Mucosa of stomach (tissue), 1 donor: Measurements from ENCODE around the gene CUEDC1.
"Not testable (repeated sequence)": the region's sequence is repeated elsewhere in the genome, so short reads cannot be mapped to it uniquely, and the experiment has no call there.

Experiments used
- H3K27me3 ChIP-seq: one replicate; pipeline ENCODE4 v1.7.0; 2013; ENCODE audit warnings: mild to moderate bottlenecking, low read length; ENCODE audit not compliant: control insufficient read depth, insufficient read depth
- H3K36me3 ChIP-seq: one replicate; pipeline ENCODE4 v1.7.0; 2013; ENCODE audit warnings: low read length; ENCODE audit not compliant: control insufficient read depth, insufficient read depth
- H3K4me1 ChIP-seq: one replicate; pipeline ENCODE4 v1.7.0; 2013; ENCODE audit warnings: mild to moderate bottlenecking, low read length; ENCODE audit not compliant: control insufficient read depth, insufficient read depth
- H3K4me3 ChIP-seq: one replicate; pipeline ENCODE4 v1.7.0; 2013; ENCODE audit warnings: low read length
- H3K9ac ChIP-seq: one replicate; pipeline ENCODE4 v1.7.0; 2013; ENCODE audit warnings: mild to moderate bottlenecking, low read length, moderate library complexity
- H3K9me3 ChIP-seq: one replicate; pipeline ENCODE4 v1.7.0; 2013; ENCODE audit warnings: mild to moderate bottlenecking, low read length, moderate library complexity; ENCODE audit not compliant: control insufficient read depth
- donor health status: Pancreatic carcinoma.

The CUEDC1 gene

GRCh38 chr17:57859601-57860413 is 95.4 kb downstream of the CUEDC1 start:
- Histone ChIP-seq H3K9ac (no peak overlapping the region), H3K36me3 (no peaks in the 10 kb centered on the region), H3K4me3 (no peak overlapping the region), H3K4me1 (peaks cover 19% of the 10 kb centered on the region), H3K9me3 (no peaks in the 10 kb centered on the region), H3K27me3 (no peaks in the 10 kb centered on the region)

DNA sequence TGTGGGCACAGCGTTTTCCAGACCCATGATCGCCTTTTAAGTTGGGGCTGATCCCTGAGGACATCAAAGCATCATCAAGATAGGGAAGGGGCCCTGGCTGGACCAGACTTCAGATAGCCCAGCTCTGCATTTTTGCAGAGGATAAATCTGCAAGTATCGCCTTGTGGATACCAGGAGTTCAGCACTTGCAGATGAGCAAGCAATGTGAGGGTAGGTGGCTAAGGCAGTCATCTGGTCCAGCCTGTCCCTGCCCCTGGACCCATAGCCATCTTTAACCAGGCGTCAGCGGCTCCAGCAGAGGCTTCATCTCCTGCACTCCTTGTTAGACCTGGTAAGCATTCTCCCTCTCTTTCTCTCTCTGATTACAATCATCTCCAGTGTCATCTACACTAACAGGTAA is 96.4 kb downstream of the CUEDC1 start:
- H3K36me3 ChIP-seq, result no peaks in the 10 kb centered on the region
- no peak overlapping the region for H3K4me3 ChIP-seq
- no peaks in the 10 kb centered on the region for H3K27me3 ChIP-seq
- H3K4me1 ChIP-seq, result peaks cover 19% of the 10 kb centered on the region
- H3K9ac ChIP-seq, result no peak overlapping the region
- no peaks in the 10 kb centered on the region for H3K9me3 ChIP-seq

GRCh38 chr17:57856792-57857620 is 98.2 kb downstream of the CUEDC1 start:
- peaks cover 19% of the 10 kb centered on the region for H3K4me1 ChIP-seq
- H3K27me3 ChIP-seq, result no peaks in the 10 kb centered on the region
- no peaks in the 10 kb centered on the region for H3K36me3 ChIP-seq
- no peaks in the 10 kb centered on the region for H3K9me3 ChIP-seq
- no peak overlapping the region for H3K4me3 ChIP-seq
- no peak overlapping the region for H3K9ac ChIP-seq

- Histone ChIP-seq H3K9me3 (no peaks in the 10 kb centered on the region), H3K4me1 (peaks cover 19% of the 10 kb centered on the region), H3K4me3 (no peak overlapping the region), H3K36me3 (no peaks in the 10 kb centered on the region), H3K27me3 (no peaks in the 10 kb centered on the region), H3K9ac (no peak overlapping the region)
Observed at GRCh38 chr17:57855391-57856035, 99.7 kb downstream of the CUEDC1 start.

DNA sequence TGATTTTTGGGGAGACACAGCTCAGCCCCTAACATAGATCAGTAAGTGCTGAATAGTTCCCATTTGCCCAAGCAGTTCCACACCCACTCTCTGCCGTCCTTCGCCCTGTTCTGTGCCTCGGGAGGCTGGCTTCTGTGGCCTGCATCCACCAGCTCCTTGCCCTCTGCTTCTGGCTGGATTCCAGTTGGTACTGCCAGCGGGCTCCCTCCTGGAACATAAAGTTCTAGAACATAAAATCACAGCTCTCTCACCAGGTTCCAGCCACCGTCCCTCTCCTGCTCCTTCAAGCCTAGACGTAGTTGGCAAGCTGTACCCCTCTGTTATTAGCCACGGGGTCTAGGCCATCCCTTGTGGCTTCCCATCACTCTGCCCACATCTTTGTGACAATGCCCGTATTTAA is 101.5 kb downstream of the CUEDC1 start:
- H3K27me3 ChIP-seq, result no peaks in the 10 kb centered on the region
- H3K9ac ChIP-seq, result no peak overlapping the region
- H3K4me3 ChIP-seq, result no peak overlapping the region
- no peaks in the 10 kb centered on the region for H3K36me3 ChIP-seq
- no peaks in the 10 kb centered on the region for H3K9me3 ChIP-seq
- H3K4me1 ChIP-seq, result peaks cover 24% of the 10 kb centered on the region

DNA sequence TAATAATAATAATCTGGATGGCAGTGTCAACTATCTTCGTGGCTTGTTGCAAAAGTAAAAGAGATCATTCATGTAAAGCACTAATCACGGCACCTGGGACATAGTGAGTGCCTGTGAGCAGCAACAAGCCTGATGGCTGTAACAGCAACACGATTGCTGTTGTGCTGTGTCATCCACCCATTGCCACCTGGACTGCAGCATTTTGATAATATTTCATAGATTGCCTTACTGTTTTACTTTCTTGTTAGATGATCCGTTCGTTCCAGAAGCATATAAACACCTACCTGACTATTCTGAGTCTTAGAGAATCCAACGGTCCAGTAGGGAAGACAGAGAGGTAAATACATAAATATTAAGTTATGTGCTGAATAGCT is 102.3 kb downstream of the CUEDC1 start:
- H3K9me3 ChIP-seq, result no peaks in the 10 kb centered on the region
- peaks cover 24% of the 10 kb centered on the region for H3K4me1 ChIP-seq
- no peak overlapping the region for H3K4me3 ChIP-seq
- H3K9ac ChIP-seq, result no peak overlapping the region
- H3K27me3 ChIP-seq, result no peaks in the 10 kb centered on the region
- no peaks in the 10 kb centered on the region for H3K36me3 ChIP-seq

DNA sequence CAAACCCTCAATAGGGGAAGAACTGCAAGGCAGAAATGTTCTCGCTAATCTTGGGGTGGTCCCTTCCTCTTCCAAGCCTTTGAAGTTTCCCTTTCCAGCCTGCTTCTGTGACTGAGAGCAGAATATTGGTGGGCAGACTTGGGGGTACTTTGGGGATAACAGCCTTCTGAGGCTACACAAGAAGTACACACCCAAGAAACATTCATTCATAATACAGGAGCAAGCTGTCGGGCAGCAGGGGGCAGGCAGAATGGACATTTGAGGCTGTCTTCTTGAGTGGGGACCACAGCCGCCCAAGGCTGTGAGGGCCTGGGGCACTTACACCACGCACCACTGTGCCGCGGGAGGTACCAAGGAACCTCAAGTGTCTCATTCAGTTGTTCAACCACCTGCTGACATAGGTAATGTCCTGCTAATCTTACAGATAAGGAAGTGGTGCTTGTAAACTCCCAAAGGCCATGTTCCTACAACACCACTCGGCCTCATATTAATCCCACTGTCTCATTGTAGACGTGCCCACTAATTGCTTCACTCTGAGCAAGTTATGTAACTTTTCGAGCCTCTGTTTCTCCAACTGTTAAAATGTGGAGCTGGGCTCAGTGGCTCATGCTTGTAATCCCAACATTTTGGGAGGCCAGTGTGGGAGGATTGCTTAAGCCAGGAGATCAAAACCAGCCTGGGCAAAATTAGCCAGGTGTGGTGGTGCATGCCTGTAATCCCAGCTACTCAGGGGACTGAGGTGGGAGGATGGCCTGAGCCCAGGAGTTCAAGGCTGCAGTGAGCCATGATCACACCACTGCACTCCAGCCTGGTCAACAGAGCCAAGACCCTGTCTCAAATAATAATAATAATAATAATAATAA is 102.9 kb downstream of the CUEDC1 start:
- Histone ChIP-seq H3K4me3 (no peak overlapping the region), H3K9ac (peak overlapping the region; percentile 43)

GRCh38 chr17:57849874-57850754 is 105.1 kb downstream of the CUEDC1 start, which contains the start of gene MRPS23:
MRPS23 (minus strand) TSS chr17:57850044; CDS start chr17:57850010, 34 bp downstream.
- H3K4me1 ChIP-seq, result peaks cover 24% of the 10 kb centered on the region
- peak within 1 kb of the TSS; percentile 73 for H3K9ac ChIP-seq
- H3K36me3 ChIP-seq, result no peaks in the 10 kb centered on the region
- peak within 1 kb of the TSS; percentile 74 for H3K4me3 ChIP-seq
- no peaks in the 10 kb centered on the region for H3K9me3 ChIP-seq
- no peaks in the 10 kb centered on the region for H3K27me3 ChIP-seq

More for the DNA sequence above, 102.9 kb downstream of the CUEDC1 start:
- H3K9me3 ChIP-seq, result no peaks in the 10 kb centered on the region
- H3K4me1 ChIP-seq, result peaks cover 24% of the 10 kb centered on the region
- H3K27me3 ChIP-seq, result no peaks in the 10 kb centered on the region
- no peaks in the 10 kb centered on the region for H3K36me3 ChIP-seq

DNA sequence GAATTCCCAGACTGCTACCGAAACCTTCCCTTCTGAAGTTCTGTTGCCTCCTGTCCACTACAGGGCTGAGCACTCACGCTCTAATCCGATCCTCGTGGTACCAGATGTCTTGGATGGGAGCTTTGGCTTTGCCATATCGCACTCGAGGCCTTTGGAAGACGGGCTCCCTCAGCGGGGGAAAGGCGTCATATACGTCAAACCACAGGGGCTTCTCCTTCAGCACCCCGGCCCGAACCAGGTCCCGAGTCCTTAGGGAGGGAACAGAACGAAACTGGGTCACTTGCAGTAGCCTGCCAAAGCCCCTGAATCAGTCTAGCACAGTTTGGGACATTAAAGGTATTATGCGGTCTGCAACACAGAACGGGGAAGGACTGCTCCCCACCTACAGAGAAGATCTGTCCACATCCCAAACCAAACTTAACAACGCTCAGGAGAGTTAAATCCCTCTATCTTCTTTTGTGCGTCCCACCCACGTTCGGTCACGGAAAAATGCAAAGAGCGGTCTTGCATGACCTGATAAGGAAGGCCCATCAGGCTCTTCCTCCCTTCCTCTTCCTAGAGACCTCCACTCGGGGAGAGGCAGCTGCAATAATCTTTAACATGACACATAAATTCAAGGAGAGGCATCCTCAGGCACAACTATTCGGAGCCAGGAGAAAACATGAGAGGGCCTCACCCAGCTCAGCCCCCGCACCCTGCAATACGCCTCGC is 105.9 kb downstream of the CUEDC1 start:
- H3K36me3 ChIP-seq, result no peaks in the 10 kb centered on the region
- H3K9me3 ChIP-seq, result no peaks in the 10 kb centered on the region
- H3K4me1 ChIP-seq, result peaks cover 24% of the 10 kb centered on the region
- peak overlapping the region; percentile 74 for H3K4me3 ChIP-seq
- peak overlapping the region; percentile 61 for H3K9ac ChIP-seq
- no peaks in the 10 kb centered on the region for H3K27me3 ChIP-seq

DNA sequence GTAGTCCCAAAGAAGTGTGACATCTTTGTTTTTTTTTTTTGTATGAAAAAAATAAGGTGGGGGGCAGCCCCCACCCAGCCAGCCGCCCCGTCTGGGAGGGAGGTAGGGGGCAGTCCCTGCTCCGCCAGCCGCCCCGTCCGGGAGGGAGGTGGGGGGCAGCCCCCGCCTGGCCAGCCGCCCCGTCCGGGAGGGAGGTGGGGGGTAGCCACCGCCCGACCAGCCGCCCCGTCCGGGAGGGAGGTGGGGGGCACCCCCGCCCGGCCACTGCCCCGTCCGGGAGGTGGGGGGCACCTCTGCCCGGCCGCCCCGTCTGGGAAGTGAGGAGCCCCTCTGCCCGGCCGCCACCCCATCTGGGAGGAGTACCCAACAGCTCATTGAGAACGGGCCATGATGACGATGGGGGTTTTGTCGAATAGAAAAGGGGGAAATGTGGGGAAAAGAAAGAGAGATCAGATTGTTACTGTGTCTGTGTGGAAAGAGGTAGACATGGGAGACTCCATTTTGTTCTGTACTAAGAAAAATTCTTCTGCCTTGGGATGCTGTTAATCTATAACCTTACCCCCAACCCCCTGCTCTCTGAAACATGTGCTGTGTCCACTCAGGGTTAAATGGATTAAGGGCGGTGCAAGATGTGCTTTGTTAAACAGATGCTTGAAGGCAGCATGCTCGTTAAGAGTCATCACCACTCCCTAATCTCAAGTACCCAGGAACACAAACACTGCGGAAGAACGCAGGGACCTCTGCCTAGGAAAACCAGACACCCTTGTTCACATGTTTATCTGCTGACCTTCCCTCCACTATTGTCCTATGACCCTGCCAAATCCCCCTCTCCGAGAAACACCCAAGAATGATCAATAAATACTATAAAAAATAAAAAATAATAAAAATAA is 108.9 kb downstream of the CUEDC1 start:
- H3K4me3 ChIP-seq, H3K36me3 ChIP-seq, H3K27me3 ChIP-seq, H3K9me3 ChIP-seq, H3K9ac ChIP-seq: not testable (repeated sequence)
- H3K4me1 ChIP-seq, result peaks cover 13% of the 10 kb centered on the region
